HG02798 (cell line): Measurements from ENCODE around the gene RUVBL2.

Experiments used
- ATAC-seq: cut with Tn5 transposase; IDR thresholded peaks from one replicate; pipeline ENCODE4 v1.9.1; 2021; ENCODE audit warnings: mild to moderate bottlenecking; ENCODE audit not compliant: unreplicated experiment, poor library complexity

Gene RUVBL2

GRCh38 chr19:48993175-48994034 is at the start of gene RUVBL2, which contains the start of gene GYS1:
Gene RUVBL2 (plus strand): TSS chr19:48993887. CDS start chr19:48993912, 25 bp downstream.
Gene GYS1 (minus strand): TSS chr19:48993309. CDS start chr19:48993112, 197 bp downstream.
- ATAC-seq, result peak; percentile 93

DNA sequence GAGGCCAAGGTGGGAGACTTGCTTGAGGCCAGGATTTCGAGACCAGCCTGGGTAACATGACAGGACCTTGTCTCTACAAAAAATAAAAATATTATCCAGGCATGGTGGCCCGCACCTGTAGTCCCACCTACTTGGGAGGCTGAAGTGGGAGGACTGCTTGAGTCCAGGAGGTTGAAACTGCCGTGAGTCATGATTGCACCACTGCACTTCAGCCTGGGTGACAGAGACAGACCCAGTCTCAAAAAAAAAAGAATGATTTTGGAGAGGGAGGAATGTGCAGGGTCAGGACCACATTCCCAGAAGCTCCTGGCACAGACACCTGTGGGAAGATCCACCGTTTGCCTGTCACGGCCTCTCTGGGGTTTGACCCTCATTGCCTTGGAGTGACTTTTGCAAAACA is 48.3 kb upstream of the RUVBL2 start:
- ATAC-seq, result no peak

DNA sequence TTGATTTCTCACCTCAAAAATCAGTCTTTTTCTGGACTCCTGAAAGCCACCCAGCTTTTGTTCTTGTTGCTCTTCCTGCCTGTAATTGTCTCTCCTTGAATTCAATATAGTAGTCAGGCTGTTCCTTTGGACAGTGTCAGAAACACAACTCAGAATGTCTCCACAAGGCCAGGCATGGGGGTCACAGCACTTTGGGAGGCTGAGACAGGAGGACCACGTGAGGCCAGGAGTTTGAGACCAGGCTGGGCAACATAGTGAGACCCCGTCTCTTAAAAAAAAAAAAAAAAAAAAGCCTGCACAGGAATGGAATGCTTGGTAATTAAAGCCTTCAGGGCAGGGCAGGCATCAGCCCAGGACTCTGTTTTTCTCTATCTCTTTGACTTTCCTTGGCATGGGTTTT is 47.9 kb upstream of the RUVBL2 start:
- no peak for ATAC-seq

- no peak for ATAC-seq
Observed at GRCh38 chr19:48946463-48947257, 47.0 kb upstream of the RUVBL2 start.

- ATAC-seq, result no peak
Observed at GRCh38 chr19:48947258-48947542, 46.5 kb upstream of the RUVBL2 start.

DNA sequence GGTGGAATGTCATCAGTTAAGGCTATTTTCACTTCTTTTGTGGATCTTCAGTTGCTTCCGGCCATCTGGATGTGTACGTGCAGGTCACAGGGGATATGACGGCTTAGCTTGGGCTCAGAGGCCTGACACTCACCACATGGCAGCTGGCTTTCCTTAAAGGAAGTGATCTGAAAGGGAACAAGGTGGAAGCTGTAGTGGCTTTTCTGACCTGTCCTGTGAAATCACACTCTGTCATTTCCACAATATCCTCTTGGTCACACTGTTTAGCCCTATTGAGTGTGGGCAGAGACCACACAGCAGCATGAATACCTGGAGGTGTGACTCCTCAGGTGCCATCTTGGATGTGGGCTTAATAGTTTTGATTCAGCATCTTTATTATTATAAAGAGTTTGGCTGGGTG is 43.5 kb upstream of the RUVBL2 start:
- no peak for ATAC-seq

DNA sequence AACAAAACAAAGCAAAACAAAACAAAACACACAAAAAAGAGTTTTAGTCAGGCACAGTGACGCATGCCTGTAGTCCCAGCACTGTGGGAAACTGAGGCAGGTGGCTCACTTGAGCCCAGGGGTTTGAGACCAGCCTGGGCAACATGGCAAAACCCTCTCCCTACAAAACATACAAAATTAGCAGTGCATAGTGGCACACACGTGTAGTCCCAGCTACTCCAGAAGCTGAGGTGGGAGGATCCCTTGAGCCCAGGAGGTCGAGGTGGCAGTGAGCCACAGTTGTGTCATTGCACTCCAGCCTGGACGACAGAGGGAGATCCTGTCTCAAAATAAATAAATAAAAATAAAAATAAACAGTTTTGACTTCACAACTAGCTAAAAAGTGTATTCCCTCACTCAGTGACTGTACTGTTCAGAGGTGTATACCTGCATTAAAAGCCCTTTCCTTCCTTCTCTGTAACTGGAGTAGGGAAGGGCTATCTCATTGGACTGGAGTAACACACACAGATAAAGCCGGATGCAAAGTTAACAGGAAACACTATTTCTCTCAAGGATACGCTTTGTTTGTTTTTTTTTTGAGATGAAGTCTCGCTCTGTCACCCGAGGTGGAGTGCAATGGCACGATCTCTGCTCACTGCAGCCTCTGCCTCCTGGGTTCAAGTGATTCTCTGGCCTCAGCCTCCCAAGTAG is 42.7 kb upstream of the RUVBL2 start:
- no peak for ATAC-seq

DNA sequence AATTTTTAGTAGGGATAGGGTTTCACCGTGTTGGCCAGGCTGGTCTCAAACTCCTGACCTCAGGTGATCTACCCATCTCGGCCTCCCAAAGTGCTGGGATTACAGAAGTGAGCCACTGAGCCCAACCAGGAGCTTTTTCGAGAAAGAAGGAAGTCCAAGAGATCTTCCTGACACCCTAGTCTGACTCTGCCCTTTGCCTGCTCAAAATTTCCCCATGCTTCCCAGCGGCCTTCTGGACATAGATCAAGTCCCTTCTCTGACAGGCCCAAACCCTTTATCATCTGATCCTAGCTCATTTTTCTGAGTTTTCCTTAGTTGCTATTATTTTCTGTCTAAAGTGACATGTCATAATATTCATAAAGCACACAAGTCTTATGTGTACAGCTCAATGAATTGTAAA is 40.5 kb upstream of the RUVBL2 start:
- no peak for ATAC-seq

GRCh38 chr19:48953990-48954594 is 39.6 kb upstream of the RUVBL2 start:
- ATAC-seq, result no peak

- peak; percentile 94 for ATAC-seq
Observed at GRCh38 chr19:48954595-48955307, 38.9 kb upstream of the RUVBL2 start, which contains the start of gene BAX. Gene BAX (plus strand): TSS chr19:48954875. CDS start chr19:48954929, 54 bp downstream.

DNA sequence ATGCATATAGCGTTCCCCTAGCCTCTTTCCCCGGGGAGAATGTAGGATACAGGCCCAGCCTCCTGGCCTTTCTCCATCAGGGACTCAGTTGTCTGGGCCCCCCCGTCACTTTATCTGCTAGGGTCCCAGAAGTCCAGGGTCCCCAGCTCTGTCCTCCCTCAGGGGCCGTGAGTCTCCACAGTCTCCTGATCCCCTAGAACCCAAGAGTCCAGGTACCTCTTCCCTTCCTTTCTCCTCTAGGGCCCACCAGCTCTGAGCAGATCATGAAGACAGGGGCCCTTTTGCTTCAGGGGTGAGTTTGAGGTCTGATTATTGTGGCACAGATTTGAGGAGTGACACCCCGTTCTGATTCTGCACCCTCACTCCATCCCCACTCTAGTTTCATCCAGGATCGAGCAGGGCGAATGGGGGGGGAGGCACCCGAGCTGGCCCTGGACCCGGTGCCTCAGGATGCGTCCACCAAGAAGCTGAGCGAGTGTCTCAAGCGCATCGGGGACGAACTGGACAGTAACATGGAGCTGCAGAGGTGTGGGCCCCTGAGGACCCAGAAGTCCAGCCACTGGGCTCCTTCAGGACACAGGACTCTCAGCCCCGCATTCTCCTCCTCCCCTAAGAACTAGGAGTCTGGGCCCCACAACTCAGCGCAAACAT is 38.3 kb upstream of the RUVBL2 start:
- no peak for ATAC-seq

- ATAC-seq, result no peak
Observed at GRCh38 chr19:48958006-48958405, 35.7 kb upstream of the RUVBL2 start.

DNA sequence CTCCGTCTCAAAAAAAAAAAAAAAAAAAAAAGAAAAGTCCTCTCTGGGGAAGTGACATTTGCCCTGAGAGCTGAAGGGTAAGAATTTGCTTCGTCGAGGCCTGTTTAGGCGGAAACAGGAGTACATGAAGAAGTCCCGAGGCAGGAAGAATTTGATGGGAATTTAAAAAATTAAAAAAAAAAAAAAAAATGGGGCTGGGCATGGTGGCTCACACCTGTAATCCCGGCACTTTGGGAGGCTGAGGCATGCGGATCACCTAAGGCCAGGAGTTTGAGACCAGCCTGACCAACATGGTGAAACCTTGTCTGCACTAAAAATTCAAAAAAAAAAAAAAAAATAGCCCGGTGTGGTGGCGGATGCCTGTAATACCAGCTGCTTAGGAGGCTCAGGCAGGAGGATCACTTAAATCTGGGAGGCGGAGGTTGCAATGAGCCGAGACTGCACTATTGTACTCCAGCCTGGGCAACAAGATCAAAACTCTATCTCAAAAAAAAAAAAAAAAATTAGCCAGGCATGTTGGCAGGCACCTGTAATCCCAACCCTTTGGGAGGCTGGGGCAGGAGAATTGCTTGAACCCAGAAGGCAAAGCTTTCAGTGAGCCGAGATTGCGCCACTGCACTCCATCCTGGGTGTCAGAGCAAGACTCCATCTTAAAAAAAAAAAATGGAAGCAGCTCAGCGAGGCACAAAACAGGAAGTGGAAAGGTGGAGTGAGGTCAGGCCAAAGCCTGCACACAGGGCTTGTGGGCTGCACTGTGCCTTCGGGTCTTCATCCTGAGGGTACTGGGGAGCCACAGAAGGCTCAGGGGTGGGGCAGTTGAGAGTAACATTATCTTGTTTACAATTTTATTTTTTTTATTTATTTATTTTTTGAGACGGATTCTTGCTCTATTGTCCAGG is 34.1 kb upstream of the RUVBL2 start:
- ATAC-seq, result no peak

DNA sequence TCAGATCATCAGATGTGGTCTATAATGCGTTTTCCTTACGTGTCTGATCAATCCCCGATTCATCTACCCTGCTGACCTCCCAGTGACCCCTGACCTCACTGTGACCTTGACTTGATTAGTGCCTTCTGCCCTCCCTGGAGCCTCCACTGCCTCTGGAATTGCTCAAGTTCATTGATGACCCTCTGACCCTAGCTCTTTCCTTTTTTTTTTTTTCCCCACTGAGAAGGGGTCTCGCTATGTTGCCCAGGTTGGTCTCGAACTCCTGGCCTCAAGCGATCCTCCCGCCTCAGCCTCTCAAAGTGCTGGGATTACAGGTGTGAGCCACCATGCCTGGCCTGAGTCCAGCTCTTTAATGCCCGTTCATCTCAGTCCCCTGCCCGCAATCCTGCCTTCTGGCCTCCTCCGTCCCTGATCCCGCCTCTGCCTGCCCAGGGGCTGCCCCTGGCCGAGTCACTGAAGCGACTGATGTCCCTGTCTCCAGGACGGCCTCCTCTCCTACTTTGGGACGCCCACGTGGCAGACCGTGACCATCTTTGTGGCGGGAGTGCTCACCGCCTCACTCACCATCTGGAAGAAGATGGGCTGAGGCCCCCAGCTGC is 32.5 kb upstream of the RUVBL2 start:
- ATAC-seq, result no peak

- ATAC-seq, result no peak
Observed at GRCh38 chr19:48961673-48962028, 32.0 kb upstream of the RUVBL2 start.

- peak; percentile 25 for ATAC-seq
Observed at GRCh38 chr19:48962029-48962848, 31.4 kb upstream of the RUVBL2 start.

GRCh38 chr19:48962849-48963165 is 30.9 kb upstream of the RUVBL2 start:
- ATAC-seq, result no peak
